Keratinocyte (primary cell): ENCODE data around the gene NDUFS1.

ENCODE experiments used
- CTCF ChIP-seq, 3 experiments: IDR thresholded peaks in 1 of 3; conservative IDR thresholded peaks in 1 of 3; optimal IDR thresholded peaks in 1 of 3; 2 replicates in 2 of 3; 3 replicates in 1 of 3; pipeline versions ENCODE3 to v1.5.1; 2011; ENCODE audit warnings: low read length in 3 of 3, mild to moderate bottlenecking in 3 of 3, moderate library complexity in 2 of 3, control low read depth in 1 of 3, inconsistent platforms in 1 of 3; ENCODE audit not compliant: insufficient read depth in 2 of 3; ENCODE audit errors: extremely low read depth in 1 of 3
- EZH2 ChIP-seq: IDR thresholded peaks from one replicate; pipeline ENCODE4 v1.6.1; 2012; ENCODE audit warnings: inconsistent platforms, mild to moderate bottlenecking, low read length, moderate library complexity

- TF ChIP-seq CTCF (optimal IDR thresholded peaks at IDR 0.05 in 1 of 3, IDR thresholded peaks at IDR 0.05 in 1 of 3, conservative IDR thresholded peaks at IDR 0.05 in 1 of 3; ENCODE audit: extremely low read depth in 1 of 3, insufficient read depth in 2 of 3, low read length in 3 of 3) (no peak), EZH2 (no peak)
Observed at GRCh38 chr2:206173147-206173546, 13.9 kb upstream of the NDUFS1 start.
